HG02884 (cell line): ENCODE results near the gene TARBP2.
A peak's percentile ranks its signal among the peaks of the same experiment; 100 is the strongest.
"Not testable (repeated sequence)": the region's sequence is repeated elsewhere in the genome, so short reads cannot be mapped to it uniquely, and the experiment has no call there.

Source experiments
- ATAC-seq: cut with Tn5 transposase; IDR thresholded peaks from one replicate; pipeline ENCODE4 v1.9.1; 2021; ENCODE audit warnings: mild to moderate bottlenecking, moderate library complexity; ENCODE audit not compliant: unreplicated experiment

The TARBP2 gene

GRCh38 chr12:53513712-53514410 is 12.8 kb downstream of the TARBP2 start:
- ATAC-seq: no peak

GRCh38 chr12:53514628-53515290 is 13.7 kb downstream of the TARBP2 start:
- ATAC-seq: no peak

- no peak for ATAC-seq
Observed at GRCh38 chr12:53515291-53515680, 14.2 kb downstream of the TARBP2 start.

GRCh38 chr12:53516758-53517455 is 15.8 kb downstream of the TARBP2 start:
- ATAC-seq: no peak

- no peak for ATAC-seq
Observed at GRCh38 chr12:53518381-53518780, 17.3 kb downstream of the TARBP2 start.

GRCh38 chr12:53523131-53523530 is 22.0 kb downstream of the TARBP2 start:
- ATAC-seq: no peak

GRCh38 chr12:53524476-53524875 is 23.4 kb downstream of the TARBP2 start:
- ATAC-seq: no peak

GRCh38 chr12:53530061-53530460 is 29.0 kb downstream of the TARBP2 start:
- ATAC-seq: no peak

GRCh38 chr12:53530920-53531319 is 29.8 kb downstream of the TARBP2 start:
- ATAC-seq: no peak

- no peak for ATAC-seq
Observed at GRCh38 chr12:53532021-53532420, 30.9 kb downstream of the TARBP2 start.

- ATAC-seq: no peak
Observed at GRCh38 chr12:53532524-53533445, 31.7 kb downstream of the TARBP2 start.

GRCh38 chr12:53533471-53533870 is 32.4 kb downstream of the TARBP2 start:
- ATAC-seq: no peak

GRCh38 chr12:53536962-53537361 is 35.9 kb downstream of the TARBP2 start:
- ATAC-seq: no peak

- ATAC-seq: no peak
Observed at GRCh38 chr12:53538209-53538689, 37.2 kb downstream of the TARBP2 start.

GRCh38 chr12:53539526-53539925 is 38.4 kb downstream of the TARBP2 start:
- no peak for ATAC-seq

- peak; percentile 59 for ATAC-seq
Observed at GRCh38 chr12:53543539-53543938, 42.5 kb downstream of the TARBP2 start.

GRCh38 chr12:53548354-53548753 is 47.3 kb downstream of the TARBP2 start:
- not testable (repeated sequence) for ATAC-seq

GRCh38 chr12:53550131-53550530 is 49.0 kb downstream of the TARBP2 start:
- not testable (repeated sequence) for ATAC-seq

- ATAC-seq: no peak
Observed at GRCh38 chr12:53550595-53550994, 49.5 kb downstream of the TARBP2 start.

GRCh38 chr12:53551889-53552291 is 50.8 kb downstream of the TARBP2 start:
- ATAC-seq: no peak
